Left ventricle myocardium superior (tissue), 1 donor: Measurements from ENCODE around the gene TSPAN19. TPM values are rescaled to one million over a fixed set of nuclear protein-coding genes. Genes with fewer than 3 reads are reported as not detected.
A peak's percentile ranks its signal among the peaks of the same experiment; 100 is the strongest.

Source experiments
- ATAC-seq: fragments of 200-7000 bp; cut with Tn5 transposase; one replicate; pipeline ENCODE4 v1.9.1; 2020; ENCODE audit warnings: mild to moderate bottlenecking, moderate library complexity
- DNase-seq: peaks from one replicate; pipeline ENCODE4 v3.0.0-alpha.2; 2020
- intact Hi-C: fragments of 100-400 bp; cut with micrococcal nuclease; formaldehyde crosslinking; loops from one replicate; pipeline ENCODE4 v1.11.0; 2022
- long read RNA-seq: library from polyadenylated mRNA; unstranded; transcript quantifications from one replicate; pipeline ENCODE4 v2.0.0, GENCODE V29; 2021
- total RNA-seq: library from RNA; stranded (reverse); fragmentation: NEBNext Ultra II Directional; extraction: Animal tissue kit (Norgen Biotek cat#: 25700); gene quantifications from one replicate; pipeline ENCODE4 v1.2.1, GENCODE V29; 2021
- donor health status: DM: no; HTN: yes; CAD: no; lungs with severe emphysema.

Gene TSPAN19
- not detected for total RNA-seq
- long read RNA-seq = 0 reads

GRCh38 chr12:85036234-85036707, at the start of gene TSPAN19, which contains the start of gene LRRIQ1:
TSS of gene TSPAN19 (minus strand) at chr12:85036277. CDS start at chr12:85029946, 6,331 bp downstream.
TSS of gene LRRIQ1 (plus strand) at chr12:85036351. CDS start at chr12:85038177, 1,826 bp downstream.
- intact Hi-C loops = no loop called here
- peak; percentile 33 for DNase-seq
- peak; percentile 85 for ATAC-seq

GRCh38 chr12:85085066-85085465, 49.0 kb upstream of the TSPAN19 start:
- ATAC-seq (no peak), DNase-seq (no peak)
- intact Hi-C loops = no loop called here

GRCh38 chr12:85076688-85077430, 40.8 kb upstream of the TSPAN19 start:
- ATAC-seq (no peak), DNase-seq (no peak)
- intact Hi-C loops = no loop called here

- DNase-seq (no peak), ATAC-seq (no peak)
- intact Hi-C loops = no loop called here
Measured at GRCh38 chr12:85072826-85073225, 36.7 kb upstream of the TSPAN19 start.

GRCh38 chr12:85065837-85066482, 29.9 kb upstream of the TSPAN19 start:
- no peak for DNase-seq
- no peak for ATAC-seq
- intact Hi-C loops = no loop called here

GRCh38 chr12:85060916-85061315, 24.8 kb upstream of the TSPAN19 start:
- intact Hi-C loops = no loop called here
- no peak for ATAC-seq
- DNase-seq = no peak

- DNase-seq (no peak), ATAC-seq (no peak)
- intact Hi-C loops = no loop called here
Measured at GRCh38 chr12:85059594-85059993, 23.5 kb upstream of the TSPAN19 start.

GRCh38 chr12:85058339-85058738, 22.3 kb upstream of the TSPAN19 start:
- no peak for ATAC-seq
- DNase-seq = no peak
- intact Hi-C loops = no loop called here

- intact Hi-C loops = no loop called here
- no peak for DNase-seq
- ATAC-seq = no peak
Measured at GRCh38 chr12:85057370-85057963, 21.4 kb upstream of the TSPAN19 start.

GRCh38 chr12:85043829-85044228, 7.8 kb upstream of the TSPAN19 start:
- DNase-seq = no peak
- intact Hi-C loops = no loop called here
- no peak for ATAC-seq

GRCh38 chr12:85041395-85041794, 5.3 kb upstream of the TSPAN19 start:
- no peak for ATAC-seq
- intact Hi-C loops = no loop called here
- DNase-seq = no peak

GRCh38 chr12:85036733-85037132, 656 bp upstream of the TSPAN19 start:
- no peak for ATAC-seq
- no peak for DNase-seq
- intact Hi-C loops = no loop called here

- ATAC-seq = no peak
Measured at GRCh38 chr12:85029456-85029855, 6.6 kb downstream of the TSPAN19 start.

GRCh38 chr12:85018098-85018497, 18.0 kb downstream of the TSPAN19 start:
- DNase-seq = no peak
- no peak for ATAC-seq
- intact Hi-C loops = no loop called here

More at GRCh38 chr12:85029456-85029855, 6.6 kb downstream of the TSPAN19 start:
- intact Hi-C loops = loop anchor here (5.0 kb wide), 1 partner anchor 157 kb away; no protein-coding TSS in a partner anchor
- no peak for DNase-seq

GRCh38 chr12:85017618-85018017, 18.5 kb downstream of the TSPAN19 start:
- ATAC-seq (no peak), DNase-seq (no peak)
- intact Hi-C loops = no loop called here

- intact Hi-C loops = no loop called here
- DNase-seq (no peak), ATAC-seq (no peak)
Measured at GRCh38 chr12:85017133-85017532, 18.9 kb downstream of the TSPAN19 start.

- ATAC-seq = peak; percentile 47
- no peak for DNase-seq
- intact Hi-C loops = no loop called here
Measured at GRCh38 chr12:85016413-85016812, 19.7 kb downstream of the TSPAN19 start.

GRCh38 chr12:85007836-85008235, 28.2 kb downstream of the TSPAN19 start:
- intact Hi-C loops = no loop called here
- DNase-seq = no peak
- ATAC-seq = no peak

GRCh38 chr12:85006206-85006605, 29.9 kb downstream of the TSPAN19 start:
- intact Hi-C loops = no loop called here
- DNase-seq = no peak
- no peak for ATAC-seq

GRCh38 chr12:85005615-85006014, 30.5 kb downstream of the TSPAN19 start:
- intact Hi-C loops = no loop called here
- DNase-seq (no peak), ATAC-seq (no peak)
